Measurements from ENCODE around the gene SARDH.

GRCh38 chr9:133672503-133673257 lies 65.5 kb downstream of the SARDH start:
- TF ChIP-seq, protein P1, sequence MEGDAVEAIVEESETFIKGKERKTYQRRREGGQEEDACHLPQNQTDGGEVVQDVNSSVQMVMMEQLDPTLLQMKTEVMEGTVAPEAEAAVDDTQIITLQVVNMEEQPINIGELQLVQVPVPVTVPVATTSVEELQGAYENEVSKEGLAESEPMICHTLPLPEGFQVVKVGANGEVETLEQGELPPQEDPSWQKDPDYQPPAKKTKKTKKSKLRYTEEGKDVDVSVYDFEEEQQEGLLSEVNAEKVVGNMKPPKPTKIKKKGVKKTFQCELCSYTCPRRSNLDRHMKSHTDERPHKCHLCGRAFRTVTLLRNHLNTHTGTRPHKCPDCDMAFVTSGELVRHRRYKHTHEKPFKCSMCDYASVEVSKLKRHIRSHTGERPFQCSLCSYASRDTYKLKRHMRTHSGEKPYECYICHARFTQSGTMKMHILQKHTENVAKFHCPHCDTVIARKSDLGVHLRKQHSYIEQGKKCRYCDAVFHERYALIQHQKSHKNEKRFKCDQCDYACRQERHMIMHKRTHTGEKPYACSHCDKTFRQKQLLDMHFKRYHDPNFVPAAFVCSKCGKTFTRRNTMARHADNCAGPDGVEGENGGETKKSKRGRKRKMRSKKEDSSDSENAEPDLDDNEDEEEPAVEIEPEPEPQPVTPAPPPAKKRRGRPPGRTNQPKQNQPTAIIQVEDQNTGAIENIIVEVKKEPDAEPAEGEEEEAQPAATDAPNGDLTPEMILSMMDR (IDR thresholded peaks at IDR 0.05) = no peak
- TF ChIP-seq POLR2A (IDR thresholded peaks at IDR 0.05) = no peak

Measured in right lobe of liver (tissue), 4 donors.